ENCODE measurements around the gene MAN1B1.

MAN1B1 gene

GRCh38 chr9:137079401-137079787 lies 7.4 kb upstream of the MAN1B1 start:
- no peak for TF ChIP-seq CTCF (IDR thresholded peaks at IDR 0.05; ENCODE audit: low read depth, low read length)
- H3K4me3 ChIP-seq (ENCODE audit: low read depth, low read length) = no peak overlapping the region

- TF ChIP-seq CTCF (IDR thresholded peaks at IDR 0.05; ENCODE audit: low read depth, low read length) = no peak
- H3K4me3 ChIP-seq (ENCODE audit: low read depth, low read length) = no peak overlapping the region
Measured at GRCh38 chr9:137080260-137081122, 6.3 kb upstream of the MAN1B1 start.

- H3K4me3 ChIP-seq (ENCODE audit: low read depth, low read length) = no peak overlapping the region
- no peak for TF ChIP-seq CTCF (IDR thresholded peaks at IDR 0.05; ENCODE audit: low read depth, low read length)
Measured at GRCh38 chr9:137082222-137082924, 4.4 kb upstream of the MAN1B1 start.

GRCh38 chr9:137082925-137083290 lies 3.9 kb upstream of the MAN1B1 start:
- no peak for TF ChIP-seq CTCF (IDR thresholded peaks at IDR 0.05; ENCODE audit: low read depth, low read length)
- no peak overlapping the region for H3K4me3 ChIP-seq (ENCODE audit: low read depth, low read length)

GRCh38 chr9:137083394-137084004 lies 3.3 kb upstream of the MAN1B1 start:
- no peak overlapping the region for H3K4me3 ChIP-seq (ENCODE audit: low read depth, low read length)
- TF ChIP-seq CTCF (IDR thresholded peaks at IDR 0.05; ENCODE audit: low read depth, low read length) = no peak

GRCh38 chr9:137084526-137084925 lies 2.3 kb upstream of the MAN1B1 start:
- H3K4me3 ChIP-seq (ENCODE audit: low read depth, low read length) = no peak overlapping the region
- no peak for TF ChIP-seq CTCF (IDR thresholded peaks at IDR 0.05; ENCODE audit: low read depth, low read length)

All from WI38 (cell line).